Measurements from ENCODE around the gene PRKCZ.

DNA sequence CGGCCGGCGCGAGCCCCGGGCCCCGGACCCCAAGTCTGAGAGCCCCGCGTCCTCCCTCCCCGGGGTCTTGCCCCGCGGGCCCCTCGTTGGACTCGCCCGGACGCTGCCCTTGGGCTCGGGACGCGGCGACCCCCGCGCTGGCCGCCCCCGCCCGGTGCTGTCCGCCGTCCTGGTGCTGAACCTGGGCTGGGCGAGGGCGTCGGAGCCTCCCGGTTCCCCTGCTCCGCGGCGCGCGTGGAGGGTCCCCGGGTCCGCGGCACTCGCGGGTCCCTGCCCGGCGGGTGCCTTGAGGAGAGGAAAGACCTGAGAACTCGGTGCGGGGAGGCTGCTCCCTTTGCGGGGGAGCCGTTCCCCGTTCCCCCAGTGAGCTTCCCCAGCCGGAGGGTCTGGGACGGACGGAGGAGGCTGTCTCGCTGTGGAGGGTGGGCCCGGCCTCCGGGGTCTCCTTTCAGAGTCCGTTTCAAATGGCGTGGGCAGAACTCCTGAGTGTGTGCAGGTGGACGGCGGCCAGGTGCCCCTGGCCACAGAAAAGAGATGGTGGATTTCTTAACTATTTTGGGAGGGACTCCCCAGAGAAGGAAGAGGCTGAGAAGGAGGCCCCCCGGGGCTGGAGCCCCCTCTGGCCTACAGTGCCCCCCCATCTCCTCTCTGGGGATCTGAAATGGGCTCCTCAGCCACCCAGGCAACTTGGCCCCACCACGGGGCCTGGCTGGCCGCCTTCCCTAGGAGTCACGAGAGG, 30.5 kb upstream of the PRKCZ start:
- TF ChIP-seq, protein P1, sequence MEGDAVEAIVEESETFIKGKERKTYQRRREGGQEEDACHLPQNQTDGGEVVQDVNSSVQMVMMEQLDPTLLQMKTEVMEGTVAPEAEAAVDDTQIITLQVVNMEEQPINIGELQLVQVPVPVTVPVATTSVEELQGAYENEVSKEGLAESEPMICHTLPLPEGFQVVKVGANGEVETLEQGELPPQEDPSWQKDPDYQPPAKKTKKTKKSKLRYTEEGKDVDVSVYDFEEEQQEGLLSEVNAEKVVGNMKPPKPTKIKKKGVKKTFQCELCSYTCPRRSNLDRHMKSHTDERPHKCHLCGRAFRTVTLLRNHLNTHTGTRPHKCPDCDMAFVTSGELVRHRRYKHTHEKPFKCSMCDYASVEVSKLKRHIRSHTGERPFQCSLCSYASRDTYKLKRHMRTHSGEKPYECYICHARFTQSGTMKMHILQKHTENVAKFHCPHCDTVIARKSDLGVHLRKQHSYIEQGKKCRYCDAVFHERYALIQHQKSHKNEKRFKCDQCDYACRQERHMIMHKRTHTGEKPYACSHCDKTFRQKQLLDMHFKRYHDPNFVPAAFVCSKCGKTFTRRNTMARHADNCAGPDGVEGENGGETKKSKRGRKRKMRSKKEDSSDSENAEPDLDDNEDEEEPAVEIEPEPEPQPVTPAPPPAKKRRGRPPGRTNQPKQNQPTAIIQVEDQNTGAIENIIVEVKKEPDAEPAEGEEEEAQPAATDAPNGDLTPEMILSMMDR (IDR thresholded peaks at IDR 0.05), result no peak
- TF ChIP-seq POLR2AphosphoS5 (IDR thresholded peaks at IDR 0.05), result no peak
